SK-N-MC (cell line): ENCODE data around the gene CILP.

Source experiments
- EZH2 ChIP-seq: fragments of 200-600 bp; sonication (generic); IDR thresholded peaks from one replicate; pipeline ENCODE4 v1.6.1; 2017; ENCODE audit warnings: antibody characterized with exemption
- FOXP2 ChIP-seq: optimal IDR thresholded peaks from 2 replicates; pipeline ENCODE3; 2011; ENCODE audit warnings: mild to moderate bottlenecking, moderate library complexity; ENCODE audit not compliant: insufficient read depth; ENCODE audit errors: extremely low read length, control extremely low read depth
- POLR2AphosphoS5 ChIP-seq: IDR thresholded peaks from 2 replicates; pipeline ENCODE4 v1.6.1; 2012; ENCODE audit warnings: mild to moderate bottlenecking, low read depth, low read length, borderline replicate concordance

GRCh38 chr15:65176056-65176455 is 35.2 kb downstream of the CILP start:
- no peak for TF ChIP-seq EZH2
- TF ChIP-seq POLR2AphosphoS5: no peak
- no peak for TF ChIP-seq FOXP2
